NCI-H345 treated with DMSO at 0.1 percent for 48 hours (cell line): Measurements from ENCODE around the gene INTS12.
A peak's percentile ranks its signal among the peaks of the same experiment; 100 is the strongest.

Experiments used
- DNase-seq: peaks from one replicate; lab custom pipeline; 2025; ENCODE audit not compliant: unreplicated experiment; lab: John Stamatoyannopoulos, UW

Gene INTS12

GRCh38 chr4:105686571-105686970 lies 21.9 kb downstream of the INTS12 start:
- no peak for DNase-seq

DNA sequence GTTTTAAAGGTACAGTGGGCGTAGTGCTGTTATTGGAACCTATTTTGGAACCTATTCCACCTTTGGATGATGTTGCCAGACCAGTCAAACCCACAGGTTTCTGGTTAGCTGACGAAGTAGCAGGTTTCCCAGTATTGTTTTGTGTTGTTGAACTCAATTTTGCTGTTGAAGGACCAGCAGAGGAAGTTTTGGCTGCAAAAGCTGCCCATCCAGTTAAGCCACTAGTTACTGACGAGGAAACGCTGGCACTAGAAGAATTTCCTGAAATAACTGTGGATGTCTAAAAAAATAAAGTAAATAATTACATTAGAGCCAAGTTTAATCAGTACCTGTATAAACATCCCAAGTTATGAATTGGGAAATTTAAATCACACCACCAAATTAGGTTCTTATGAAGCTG lies 25.5 kb downstream of the INTS12 start:
- no peak for DNase-seq

DNA sequence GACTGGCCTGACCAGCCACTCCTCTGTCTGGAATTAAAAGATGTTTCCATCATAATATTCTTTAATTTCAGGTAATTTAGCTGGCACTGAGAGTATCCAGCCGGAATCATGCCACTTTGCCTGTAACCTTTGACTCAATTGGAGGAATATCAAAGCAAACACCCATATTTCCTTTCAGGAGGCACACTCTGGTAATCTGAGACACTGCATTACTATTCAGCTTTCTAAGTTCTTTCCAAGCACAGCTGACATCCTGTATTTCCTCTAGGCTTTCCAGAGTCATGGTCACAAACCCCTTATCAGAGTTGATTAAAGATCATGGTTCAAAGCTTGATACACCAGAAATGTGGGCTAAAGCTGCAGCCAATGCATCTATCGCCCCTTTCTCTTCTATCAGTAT lies 29.3 kb downstream of the INTS12 start:
- DNase-seq: no peak

- DNase-seq: no peak
These were observed 30.8 kb downstream of the INTS12 start for GRCh38 chr4:105677709-105678108.

- DNase-seq: no peak
These were observed 34.5 kb downstream of the INTS12 start for GRCh38 chr4:105674011-105674410.

- no peak for DNase-seq
These were observed 37.2 kb downstream of the INTS12 start for GRCh38 chr4:105671301-105671700.

DNA sequence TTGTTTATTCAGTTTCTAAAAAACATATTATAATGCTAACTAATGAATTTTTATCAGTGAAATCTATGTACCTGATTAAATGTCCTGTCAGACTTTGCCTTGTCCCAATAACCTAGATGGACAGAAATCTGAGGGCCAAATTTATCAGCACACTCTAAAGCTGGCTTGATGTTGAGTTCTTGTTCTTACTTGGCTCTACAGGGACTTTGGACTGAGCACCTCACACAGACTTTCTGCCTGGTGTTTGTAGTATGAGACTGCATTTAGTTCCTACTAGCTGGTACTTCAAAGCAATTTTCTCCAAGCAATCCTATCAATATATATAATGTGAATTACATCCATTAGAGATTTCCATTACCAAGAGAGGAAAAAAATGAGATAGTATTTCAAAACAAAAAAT lies 37.8 kb downstream of the INTS12 start:
- DNase-seq: no peak

DNA sequence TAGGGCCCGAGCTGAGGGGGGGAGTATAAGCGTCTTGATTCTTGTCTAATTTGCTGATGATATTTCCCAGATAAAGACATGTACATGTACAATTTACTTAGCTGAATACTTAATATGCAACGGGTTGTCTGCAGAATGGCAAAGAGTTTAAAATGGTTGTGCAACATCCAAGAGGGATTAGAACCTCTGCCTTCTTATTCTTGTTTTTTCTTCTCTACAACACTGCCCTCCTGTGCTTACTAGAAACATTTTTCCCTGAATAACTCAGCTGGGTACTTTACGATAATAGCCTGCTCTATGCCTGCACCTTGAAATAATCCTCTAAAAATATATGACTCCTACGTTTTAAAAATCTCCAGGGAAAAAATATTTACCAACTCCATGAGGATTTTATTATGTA lies 41.8 kb downstream of the INTS12 start:
- DNase-seq: no peak

DNA sequence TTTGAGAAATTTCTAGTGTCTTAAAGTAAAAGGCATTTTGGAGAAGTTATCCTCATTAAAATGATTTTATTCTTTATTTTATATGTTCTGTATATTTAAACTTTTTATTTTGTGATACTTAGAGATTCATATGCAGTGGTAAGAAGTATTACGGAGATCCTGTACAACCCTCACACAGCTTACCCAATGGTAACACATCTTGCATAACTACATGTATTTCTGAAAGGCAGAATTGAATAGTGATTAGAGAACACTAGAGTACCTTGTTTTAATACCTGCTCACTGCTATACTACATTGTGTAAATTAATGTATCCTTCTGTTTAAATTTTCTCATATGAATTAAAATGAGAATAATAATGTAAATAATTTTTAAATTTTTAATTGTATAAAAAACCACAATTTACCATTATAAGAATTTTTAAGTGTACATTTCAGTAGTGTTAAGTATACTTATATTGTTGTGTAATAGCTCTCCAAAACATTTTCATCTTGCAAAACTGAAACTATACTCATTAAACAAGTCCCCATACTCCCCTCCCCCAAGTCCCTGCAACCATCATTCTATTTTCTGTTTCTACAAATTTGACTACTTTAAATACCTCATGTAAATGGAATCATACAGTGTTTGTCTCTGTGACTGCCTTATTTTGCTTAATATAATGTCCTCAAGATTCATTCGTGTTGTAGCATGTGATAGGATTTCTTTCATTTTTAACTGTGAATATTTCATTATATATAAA lies 45.4 kb downstream of the INTS12 start:
- DNase-seq: no peak

- DNase-seq: no peak
These were observed 47.5 kb downstream of the INTS12 start for GRCh38 chr4:105661028-105661427.

GRCh38 chr4:105659190-105659589 lies 49.3 kb downstream of the INTS12 start:
- no peak for DNase-seq

DNA sequence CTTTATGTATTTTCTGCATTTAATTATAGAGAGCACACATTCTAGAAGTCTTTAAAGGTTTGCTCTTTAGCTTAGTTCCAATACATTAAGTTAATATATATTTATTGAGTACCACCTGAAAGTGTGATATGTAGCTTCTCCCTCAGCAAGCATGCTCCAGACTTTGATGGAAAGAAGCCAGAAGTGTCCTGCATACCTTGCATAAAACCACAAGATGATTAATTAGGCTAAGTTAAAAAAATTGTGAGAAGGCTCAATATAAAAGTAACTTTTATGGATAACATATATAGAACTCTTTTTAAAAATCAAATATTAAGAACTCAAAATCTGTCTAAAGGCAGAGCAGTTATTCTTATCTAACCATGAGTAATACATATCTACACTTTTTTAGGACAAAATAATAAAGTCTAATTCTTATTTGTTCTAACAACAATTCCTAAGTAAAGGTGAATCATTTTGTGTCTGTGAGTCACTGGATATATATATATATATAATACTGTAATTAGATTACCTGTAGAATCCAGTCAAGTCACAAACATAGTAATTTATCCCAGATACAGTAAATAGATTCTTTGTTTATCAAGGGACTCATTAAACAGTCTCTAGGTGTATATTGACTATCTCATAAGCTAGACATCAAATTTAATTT lies 51.2 kb downstream of the INTS12 start:
- DNase-seq: no peak

- no peak for DNase-seq
These were observed 56.1 kb downstream of the INTS12 start for GRCh38 chr4:105652286-105652888.

- no peak for DNase-seq
These were observed 56.6 kb downstream of the INTS12 start for GRCh38 chr4:105651884-105652283.

- DNase-seq: no peak
These were observed 58.3 kb downstream of the INTS12 start for GRCh38 chr4:105650190-105650589.

DNA sequence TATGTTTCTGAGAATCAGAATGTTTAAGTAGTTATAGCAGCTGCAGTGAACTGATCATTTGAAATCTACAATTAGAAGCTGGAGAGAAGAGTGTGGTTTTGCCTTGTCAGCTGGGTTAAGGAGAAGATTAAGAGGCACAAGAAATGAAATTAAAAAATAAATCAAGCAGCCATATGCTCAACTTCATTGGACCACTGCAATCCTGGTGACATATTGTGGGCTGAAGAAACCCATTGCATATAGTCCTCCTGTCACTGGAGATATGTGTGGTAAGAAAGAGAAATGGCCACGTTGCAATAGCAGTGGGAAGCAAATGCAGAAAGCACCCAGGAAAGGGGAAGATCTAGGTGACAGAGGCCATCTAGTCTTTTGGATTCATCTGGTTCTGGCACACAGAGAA lies 63.0 kb downstream of the INTS12 start:
- DNase-seq: no peak

DNA sequence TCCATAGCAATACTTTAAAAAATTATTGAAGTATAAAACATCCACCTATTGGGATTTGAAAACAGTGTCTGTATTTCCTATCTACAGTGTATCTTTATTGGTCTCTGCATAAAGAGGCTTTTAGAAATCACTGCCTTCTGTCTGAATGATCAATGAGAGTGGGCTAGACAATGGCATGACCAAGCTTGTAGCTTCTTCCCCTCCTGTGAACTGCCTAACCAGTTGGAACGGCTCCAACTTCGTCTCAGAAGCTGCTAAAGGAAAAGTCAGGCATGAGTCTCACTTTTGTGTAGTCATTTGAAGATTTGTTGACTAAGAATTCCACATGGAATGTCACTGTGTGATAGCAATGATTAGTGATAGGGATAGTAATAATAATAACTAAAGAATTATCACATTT lies 64.2 kb downstream of the INTS12 start:
- peak; percentile 27 for DNase-seq

DNA sequence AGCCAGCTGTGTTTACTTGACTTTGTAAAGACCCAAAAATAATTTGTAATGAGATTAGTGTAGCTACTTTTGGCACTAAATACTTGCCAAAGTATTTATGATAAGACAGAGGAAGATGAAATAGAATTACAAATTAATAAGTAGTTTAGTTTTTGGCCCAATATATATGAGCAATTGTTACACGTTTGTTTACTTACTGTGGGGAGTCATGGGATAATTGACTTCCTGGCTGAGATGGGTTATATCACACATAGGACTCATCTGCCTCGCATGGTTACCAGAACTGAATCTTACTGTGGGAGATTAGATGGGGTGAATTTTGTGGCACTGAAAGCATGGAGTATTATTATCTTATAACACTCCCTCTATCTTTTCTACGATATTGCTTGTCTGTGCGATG lies 66.6 kb downstream of the INTS12 start:
- DNase-seq: no peak

- peak; percentile 42 for DNase-seq
These were observed 70.9 kb downstream of the INTS12 start for GRCh38 chr4:105637408-105638176.

DNA sequence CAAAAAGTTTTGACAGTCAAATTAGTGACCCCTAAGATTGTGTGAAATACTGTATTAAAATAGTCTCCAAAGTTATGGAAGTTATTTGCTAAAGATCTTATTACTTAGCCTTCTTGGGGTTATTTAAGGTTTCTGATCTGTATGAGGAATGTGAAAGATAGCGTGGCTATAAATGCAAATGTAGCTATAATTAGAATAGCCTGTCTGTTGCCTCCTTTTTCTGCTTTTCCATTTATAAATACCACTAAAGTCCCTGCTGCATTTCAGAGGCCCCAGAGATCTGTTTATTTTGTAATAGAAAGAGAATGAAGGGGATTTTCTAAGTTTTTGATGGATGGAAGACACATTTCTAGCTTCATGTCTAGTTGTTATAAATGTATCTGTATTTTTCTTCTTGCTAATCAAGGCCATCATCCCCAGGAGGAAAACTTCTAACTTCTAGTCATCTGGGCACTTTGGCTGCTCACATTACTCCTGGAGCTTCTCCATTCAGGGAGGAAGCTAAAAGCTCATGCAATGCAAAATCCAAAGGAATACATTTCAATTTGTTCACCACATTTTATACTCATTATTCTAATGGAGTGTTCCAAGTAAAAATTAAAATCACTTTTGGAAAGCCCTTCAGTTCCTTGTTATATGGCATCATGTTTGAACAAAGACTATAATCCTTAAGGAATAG lies 73.9 kb downstream of the INTS12 start:
- DNase-seq: no peak

DNA sequence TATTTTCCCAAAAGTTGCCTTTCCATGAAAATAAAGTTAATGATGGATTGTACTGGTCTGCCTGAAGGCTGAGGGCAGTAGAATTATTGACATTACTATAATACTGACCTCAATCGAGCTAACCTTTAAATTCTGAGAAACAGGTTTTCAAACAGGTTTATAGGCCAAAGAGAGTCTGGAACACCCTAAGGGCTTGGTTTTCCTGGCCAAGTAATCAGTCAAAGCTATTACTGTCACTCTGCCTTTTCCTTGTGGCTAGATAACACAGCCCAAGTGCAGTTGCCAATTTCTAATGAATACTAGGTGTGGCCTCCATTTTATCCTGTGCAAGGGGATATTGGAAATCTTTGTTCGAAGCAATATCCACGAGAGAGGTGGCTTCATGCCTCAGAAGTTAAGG lies 75.2 kb downstream of the INTS12 start:
- no peak for DNase-seq
